Right lobe of liver (tissue), 6 donors: ENCODE data around the gene ZFYVE16. TPM values are rescaled to one million over a fixed set of nuclear protein-coding genes. Genes with fewer than 3 reads are reported as not detected.

ENCODE experiments used
- ATAC-seq, 4 donors: fragments of 200-7000 bp; cut with Tn5 transposase; one replicate each; pipeline ENCODE4 v1.9.1; 2020; ENCODE audit warnings: mild to moderate bottlenecking in 4 of 4, moderate library complexity in 4 of 4
- DNase-seq, 3 donors: peaks; one replicate each; pipeline ENCODE4 v3.0.0-alpha.2; 2020
- H3K27ac ChIP-seq, 3 donors: fragments of 200-600 bp; one replicate each; pipeline ENCODE4 v1.8.0; 2022
- H3K27me3 ChIP-seq, 2 donors: fragments of 200-600 bp; one replicate each; pipeline ENCODE4 v1.8.0; 2022
- H3K36me3 ChIP-seq, 4 donors: fragments of 200-600 bp; sonication (generic) in 1 of 4; one replicate each; pipeline versions ENCODE4 v1.5.1 to v1.8.0; 2017 to 2022; ENCODE audit warnings: control low read depth in 1 of 4
- H3K4me1 ChIP-seq, 4 donors: fragments of 200-600 bp; sonication (generic) in 1 of 4; one replicate each; pipeline versions ENCODE4 v1.5.1 to v1.8.0; 2017 to 2022; ENCODE audit warnings: control low read depth in 1 of 4
- H3K4me3 ChIP-seq, 3 donors: fragments of 200-600 bp; one replicate each; pipeline ENCODE4 v1.8.0; 2022
- H3K9me3 ChIP-seq, 4 donors: fragments of 200-600 bp; sonication (generic) in 1 of 4; one replicate each; pipeline versions ENCODE4 v1.5.1 to v1.8.0; 2017 to 2022; ENCODE audit warnings: control low read depth in 1 of 4
- POLR2A ChIP-seq: fragments of 450-650 bp; IDR thresholded peaks from one replicate; pipeline ENCODE4 v1.6.1; 2017; ENCODE audit warnings: antibody characterized with exemption, mild to moderate bottlenecking
- WGBS: methylation state at CpG from one replicate; pipeline ENCODE4 v1.1.6; 2018; ENCODE audit warnings: low coverage, low lambda C conversion rate; ENCODE audit not compliant: insufficient coverage; ENCODE audit errors: missing lambda C conversion rate; 5-methylcytosine and 5-hydroxymethylcytosine counted together
- intact Hi-C, 2 donors: fragments of 100-400 bp; cut with DNase I; formaldehyde crosslinking; loops; one replicate each; pipeline versions ENCODE4 v1.11.2 to v1.14.1; 2022
- total RNA-seq, 6 experiments: library from RNA; depleted of rRNA in 2 of 6; stranded (reverse); fragments of >200 nt in 2 of 6; fragmentation: NEBNext Ultra II Directional in 3 of 6; extraction: Animal tissue kit (Norgen Biotek cat#: 25700) in 3 of 6; gene quantifications; one replicate each; pipeline versions ENCODE4 v1.1.0 to v1.2.4, GENCODE V29; 2016 to 2023
- TF ChIP-seq, protein P1 (sequence below), 4 donors: fragments of 200-600 bp in 3 of 4; fragments of 450-650 bp in 1 of 4; IDR thresholded peaks; one replicate each; pipeline versions ENCODE4 v1.5.1 to v1.8.0; 2016 to 2022; ENCODE audit warnings: antibody characterized with exemption in 4 of 4, mild to moderate bottlenecking in 2 of 4
- donor health status: DM: no; HTN: yes; CAD: no.
- donor health status: DM: no; HTN: no; CAD: no.
- donor health status: DM: no; HTN: no; CAD: no.
- donor health status: DM: no; HTN: yes; CAD: no.
- donor health status: DM: no; HTN: yes; CAD: no.

The ZFYVE16 gene
- total RNA-seq, 6 experiments from 2014 or later = 9.3 to 23.1 (median 14.0) TPM

GRCh38 chr5:80369521-80369920 lies 38.3 kb upstream of the ZFYVE16 start:
- no peak overlapping the region for H3K27ac ChIP-seq
- peaks cover 0 to 4% (median 0%) of the 10 kb centered on the region in 4 donors for H3K4me1 ChIP-seq
- H3K4me3 ChIP-seq = no peak overlapping the region
- TF ChIP-seq POLR2A = no peak
- TF ChIP-seq, protein P1, sequence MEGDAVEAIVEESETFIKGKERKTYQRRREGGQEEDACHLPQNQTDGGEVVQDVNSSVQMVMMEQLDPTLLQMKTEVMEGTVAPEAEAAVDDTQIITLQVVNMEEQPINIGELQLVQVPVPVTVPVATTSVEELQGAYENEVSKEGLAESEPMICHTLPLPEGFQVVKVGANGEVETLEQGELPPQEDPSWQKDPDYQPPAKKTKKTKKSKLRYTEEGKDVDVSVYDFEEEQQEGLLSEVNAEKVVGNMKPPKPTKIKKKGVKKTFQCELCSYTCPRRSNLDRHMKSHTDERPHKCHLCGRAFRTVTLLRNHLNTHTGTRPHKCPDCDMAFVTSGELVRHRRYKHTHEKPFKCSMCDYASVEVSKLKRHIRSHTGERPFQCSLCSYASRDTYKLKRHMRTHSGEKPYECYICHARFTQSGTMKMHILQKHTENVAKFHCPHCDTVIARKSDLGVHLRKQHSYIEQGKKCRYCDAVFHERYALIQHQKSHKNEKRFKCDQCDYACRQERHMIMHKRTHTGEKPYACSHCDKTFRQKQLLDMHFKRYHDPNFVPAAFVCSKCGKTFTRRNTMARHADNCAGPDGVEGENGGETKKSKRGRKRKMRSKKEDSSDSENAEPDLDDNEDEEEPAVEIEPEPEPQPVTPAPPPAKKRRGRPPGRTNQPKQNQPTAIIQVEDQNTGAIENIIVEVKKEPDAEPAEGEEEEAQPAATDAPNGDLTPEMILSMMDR (IDR thresholded peaks at IDR 0.05) = no peak
- ATAC-seq = no peak
- no peak for DNase-seq
- H3K9me3 ChIP-seq = no peaks in the 10 kb centered on the region
- H3K36me3 ChIP-seq = no peaks in the 10 kb centered on the region
- intact Hi-C loops = no loop called here
- H3K27me3 ChIP-seq = no peaks in the 10 kb centered on the region
- 76% methylated on average over 8 of the region's 8 CpGs for WGBS

- H3K9me3 ChIP-seq = no peaks in the 10 kb centered on the region
- H3K4me1 ChIP-seq = peaks cover 0 to 4% (median 0%) of the 10 kb centered on the region in 4 donors
- no peaks in the 10 kb centered on the region for H3K36me3 ChIP-seq
- H3K27me3 ChIP-seq = no peaks in the 10 kb centered on the region
- 38% methylated on average over 1 of the region's 1 CpG for WGBS
- no peak for TF ChIP-seq POLR2A
- TF ChIP-seq, protein P1 (IDR thresholded peaks at IDR 0.05) = no peak
- ATAC-seq (peak; percentile 24 to 88 (median 42)), DNase-seq (no peak)
- intact Hi-C loops = no loop called here
- no peak overlapping the region for H3K4me3 ChIP-seq
- H3K27ac ChIP-seq = no peak overlapping the region
These were observed 37.5 kb upstream of the ZFYVE16 start for GRCh38 chr5:80370390-80370789.

DNA sequence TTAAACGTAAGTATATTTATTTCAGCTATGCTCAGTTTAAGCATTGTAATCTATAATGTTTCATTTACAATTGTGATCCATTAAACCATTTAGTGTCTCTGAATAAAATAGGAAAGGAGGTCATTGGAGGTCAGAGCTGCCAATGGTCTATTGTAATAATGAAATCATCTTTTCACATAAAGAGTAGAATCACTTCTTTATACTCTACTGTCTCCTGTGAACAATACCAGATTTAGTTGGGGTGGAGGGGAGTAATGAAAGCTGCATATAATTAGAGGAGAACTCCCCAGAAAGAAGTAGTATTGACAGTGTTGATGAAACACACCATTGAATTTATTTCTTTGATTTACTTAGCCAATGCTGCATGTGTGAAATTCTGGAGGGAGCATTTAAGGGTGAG lies 35.1 kb upstream of the ZFYVE16 start:
- H3K4me3 ChIP-seq = no peak overlapping the region
- H3K9me3 ChIP-seq = no peaks in the 10 kb centered on the region
- intact Hi-C loops = no loop called here
- H3K36me3 ChIP-seq = no peaks in the 10 kb centered on the region
- DNase-seq (no peak), ATAC-seq (no peak)
- no peak for TF ChIP-seq POLR2A
- TF ChIP-seq, protein P1 (IDR thresholded peaks at IDR 0.05) = no peak
- H3K27me3 ChIP-seq = no peaks in the 10 kb centered on the region
- H3K4me1 ChIP-seq = peaks cover 0 to 4% (median 0%) of the 10 kb centered on the region in 4 donors
- no peak overlapping the region for H3K27ac ChIP-seq
- WGBS = 68% methylated on average over 1 of the region's 1 CpG

DNA sequence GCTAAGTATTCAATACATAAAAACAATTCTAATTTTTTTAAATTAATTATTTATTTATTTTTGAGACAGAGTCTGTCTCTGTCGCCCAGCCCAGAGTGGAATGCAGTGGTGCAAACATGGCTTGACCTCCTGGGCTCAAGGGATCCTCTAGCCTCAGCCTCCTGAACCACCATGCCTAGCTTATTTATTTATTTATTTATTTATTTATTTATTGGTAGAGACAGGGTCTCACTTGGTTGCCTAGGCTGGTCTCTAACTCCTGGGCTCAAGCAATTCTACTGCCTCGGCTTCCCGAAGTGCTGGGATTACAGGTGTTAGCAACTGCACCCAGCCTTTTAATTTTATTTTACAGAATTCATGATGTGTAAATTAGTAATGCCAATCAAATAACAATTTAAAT lies 33.7 kb upstream of the ZFYVE16 start:
- H3K36me3 ChIP-seq = no peaks in the 10 kb centered on the region
- DNase-seq = no peak
- WGBS = 83% methylated on average over 2 of the region's 3 CpGs
- TF ChIP-seq, protein P1 (IDR thresholded peaks at IDR 0.05) = no peak
- H3K4me3 ChIP-seq = no peak overlapping the region
- ATAC-seq = no peak
- H3K4me1 ChIP-seq = peaks cover 0 to 4% (median 0%) of the 10 kb centered on the region in 4 donors
- intact Hi-C loops = no loop called here
- H3K27me3 ChIP-seq = no peaks in the 10 kb centered on the region
- no peak overlapping the region for H3K27ac ChIP-seq
- no peaks in the 10 kb centered on the region for H3K9me3 ChIP-seq

DNA sequence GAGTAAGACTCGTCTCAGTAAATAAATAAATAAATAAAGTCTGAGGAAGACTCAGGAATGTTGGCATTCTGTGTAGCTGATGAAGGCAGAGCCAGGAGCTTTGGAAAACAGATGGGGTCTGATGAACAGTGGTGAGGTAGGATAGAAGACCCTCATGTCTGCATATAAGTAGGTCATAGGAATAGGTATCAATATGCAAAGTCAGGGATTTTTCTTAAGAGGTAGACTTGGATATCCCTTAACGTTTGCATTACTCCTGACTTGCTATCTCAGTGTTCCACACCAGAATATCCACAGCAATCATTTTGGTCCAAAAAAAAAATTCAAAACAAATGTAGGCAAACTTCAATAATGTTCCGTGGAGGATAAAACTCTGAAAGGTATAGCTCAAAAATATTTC lies 31.3 kb upstream of the ZFYVE16 start:
- TF ChIP-seq POLR2A = no peak
- TF ChIP-seq, protein P1 (IDR thresholded peaks at IDR 0.05) = no peak
- Histone ChIP-seq H3K27ac (no peak overlapping the region), H3K27me3 (no peaks in the 10 kb centered on the region), H3K4me1 (no peaks in the 10 kb centered on the region), H3K9me3 (no peaks in the 10 kb centered on the region), H3K4me3 (no peak overlapping the region), H3K36me3 (no peaks in the 10 kb centered on the region)
- ATAC-seq (no peak), DNase-seq (no peak)
- intact Hi-C loops = no loop called here
- WGBS = 78% methylated on average over 3 of the region's 3 CpGs
